Gastroesophageal sphincter (tissue), 3 donors: ENCODE data around the gene GLP2R.

Experiments used
- POLR2A ChIP-seq, 2 donors: fragments of 450-650 bp; IDR thresholded peaks; one replicate each; pipeline ENCODE4 v1.6.1; 2017; ENCODE audit warnings: antibody characterized with exemption in 2 of 2, mild to moderate bottlenecking in 2 of 2, moderate library complexity in 1 of 2
- TF ChIP-seq, protein P1 (sequence below), 4 experiments: fragments of 200-600 bp in 2 of 4; fragments of 450-650 bp in 2 of 4; sonication (generic) in 1 of 4; IDR thresholded peaks; one replicate each; pipeline ENCODE4 v1.5.1; 2017 to 2019; ENCODE audit warnings: antibody characterized with exemption in 4 of 4, mild to moderate bottlenecking in 2 of 4, moderate library complexity in 2 of 4

DNA sequence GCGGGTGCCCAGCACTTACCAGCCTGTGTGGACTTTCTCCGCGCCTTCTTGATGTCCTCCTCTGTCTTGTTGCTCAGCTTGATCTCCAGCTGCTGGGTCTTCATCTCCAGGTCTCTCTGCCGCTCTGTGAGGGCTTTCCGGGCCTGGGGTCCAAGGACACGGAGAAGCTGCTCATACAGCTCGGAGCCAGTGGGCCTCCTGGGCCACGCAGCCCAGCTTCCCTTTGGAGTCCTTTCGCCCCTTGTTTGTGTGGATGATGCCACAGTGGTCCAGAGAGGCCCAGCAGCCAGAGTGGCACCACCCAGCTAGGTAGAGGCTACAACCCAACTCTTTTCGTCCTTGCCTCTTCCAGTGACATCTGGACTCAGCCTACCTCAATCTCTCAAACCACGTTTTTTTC, 99.7 kb downstream of the GLP2R start:
- TF ChIP-seq POLR2A (IDR thresholded peaks at IDR 0.05): no peak
- TF ChIP-seq, protein P1, sequence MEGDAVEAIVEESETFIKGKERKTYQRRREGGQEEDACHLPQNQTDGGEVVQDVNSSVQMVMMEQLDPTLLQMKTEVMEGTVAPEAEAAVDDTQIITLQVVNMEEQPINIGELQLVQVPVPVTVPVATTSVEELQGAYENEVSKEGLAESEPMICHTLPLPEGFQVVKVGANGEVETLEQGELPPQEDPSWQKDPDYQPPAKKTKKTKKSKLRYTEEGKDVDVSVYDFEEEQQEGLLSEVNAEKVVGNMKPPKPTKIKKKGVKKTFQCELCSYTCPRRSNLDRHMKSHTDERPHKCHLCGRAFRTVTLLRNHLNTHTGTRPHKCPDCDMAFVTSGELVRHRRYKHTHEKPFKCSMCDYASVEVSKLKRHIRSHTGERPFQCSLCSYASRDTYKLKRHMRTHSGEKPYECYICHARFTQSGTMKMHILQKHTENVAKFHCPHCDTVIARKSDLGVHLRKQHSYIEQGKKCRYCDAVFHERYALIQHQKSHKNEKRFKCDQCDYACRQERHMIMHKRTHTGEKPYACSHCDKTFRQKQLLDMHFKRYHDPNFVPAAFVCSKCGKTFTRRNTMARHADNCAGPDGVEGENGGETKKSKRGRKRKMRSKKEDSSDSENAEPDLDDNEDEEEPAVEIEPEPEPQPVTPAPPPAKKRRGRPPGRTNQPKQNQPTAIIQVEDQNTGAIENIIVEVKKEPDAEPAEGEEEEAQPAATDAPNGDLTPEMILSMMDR (IDR thresholded peaks at IDR 0.05): no peak
